Endothelial cell of umbilical vein (primary cell): Measurements from ENCODE around the gene IFNG. TPM values are rescaled to one million over a fixed set of nuclear protein-coding genes. Genes with fewer than 3 reads are reported as not detected.

ENCODE experiments used
- BruUV-seq: library from RNA; stranded (reverse); fragments of 400-500 nt; replicated peaks from 2 replicates; lab custom pipeline; 2021; lab: Mats Ljungman, UMichigan
- CTCF ChIA-PET: fragments of 300-600, 350-600 bp; sonication (Branson Sonifier 250); formaldehyde crosslinking; loops from one replicate; lab custom pipeline; 2021; ENCODE audit warnings: antibody characterized with exemption, inconsistent platforms; lab: Charles Lee
- POLR2A ChIA-PET: fragments of 300-600, 350-600 bp; sonication (Branson Sonifier 250); formaldehyde crosslinking; loops from one replicate; lab custom pipeline; 2021; ENCODE audit warnings: antibody characterized with exemption, inconsistent platforms; lab: Charles Lee
- DNase-seq: peaks from one replicate; pipeline ENCODE4 v3.0.0-alpha.2; 2011; ENCODE audit warnings: low read depth, low spot score
- FAIRE-seq: peaks from 2 replicates; lab custom pipeline; 2011; peaks lifted over from hg19 to GRCh38; lab: Jason Lieb, UNC
- H2AFZ ChIP-seq: 2 replicates; pipeline ENCODE4 v1.6.0; 2012; ENCODE audit warnings: low read depth, low read length, control low read depth, inconsistent platforms
- H3K27ac ChIP-seq: 2 replicates; pipeline ENCODE4 v1.5.1; 2011; ENCODE audit warnings: low read depth, mild to moderate bottlenecking, control low read depth, low read length, moderate library complexity; ENCODE audit not compliant: insufficient read depth
- H3K27me3 ChIP-seq, 2 experiments: 2 replicates each; pipeline versions ENCODE4 v1.6.0 to v1.6.1; 2011; ENCODE audit warnings: low read length in 2 of 2, mixed read lengths in 1 of 2; ENCODE audit not compliant: control insufficient read depth in 2 of 2, insufficient read depth in 2 of 2
- H3K36me3 ChIP-seq, 2 experiments: 2 replicates in 1 of 2; 3 replicates in 1 of 2; pipeline ENCODE4 v1.5.1; 2011; ENCODE audit warnings: low read length in 2 of 2, mild to moderate bottlenecking in 1 of 2, moderate library complexity in 1 of 2; ENCODE audit not compliant: control insufficient read depth in 2 of 2, insufficient read depth in 2 of 2; ENCODE audit errors: extremely low read depth in 1 of 2
- H3K4me1 ChIP-seq: 3 replicates; pipeline ENCODE4 v1.5.1; 2011; ENCODE audit warnings: mild to moderate bottlenecking, low read length; ENCODE audit not compliant: control insufficient read depth, insufficient read depth; ENCODE audit errors: extremely low read depth
- H3K4me2 ChIP-seq: 2 replicates; pipeline ENCODE4 v1.6.1; 2011; ENCODE audit warnings: low read length, control low read depth, mixed read lengths; ENCODE audit not compliant: insufficient read depth
- H3K4me3 ChIP-seq, 3 experiments: fragments of 200-600 bp in 1 of 3; sonication (generic), shearing (Covaris generic) in 1 of 3; replicated peaks in 1 of 3; 2 replicates each; pipeline ENCODE4 v1.5.1; 2011 to 2016; ENCODE audit warnings: control low read depth in 3 of 3, low read length in 3 of 3, mild to moderate bottlenecking in 2 of 3, inconsistent platforms in 1 of 3, low read depth in 1 of 3, moderate library complexity in 1 of 3; ENCODE audit not compliant: insufficient read depth in 1 of 3
- H3K79me2 ChIP-seq: 2 replicates; pipeline ENCODE4 v1.6.0; 2012; ENCODE audit warnings: low read length, inconsistent platforms; ENCODE audit not compliant: control insufficient read depth, insufficient read depth
- H3K9ac ChIP-seq: replicated peaks from 2 replicates; pipeline ENCODE3; 2011; ENCODE audit warnings: low read length, control low read depth; ENCODE audit not compliant: insufficient read depth; ENCODE audit errors: extremely low read depth
- H3K9me1 ChIP-seq: replicated peaks from 3 replicates; pipeline ENCODE4 v1.6.0; 2011; ENCODE audit warnings: mild to moderate bottlenecking, low read length; ENCODE audit not compliant: control insufficient read depth, insufficient read depth; ENCODE audit errors: extremely low read depth
- H3K9me3 ChIP-seq: replicated peaks from 2 replicates; pipeline ENCODE4 v1.5.1; 2012; ENCODE audit warnings: low read length, inconsistent platforms; ENCODE audit not compliant: control insufficient read depth, insufficient read depth
- H4K20me1 ChIP-seq: replicated peaks from 2 replicates; pipeline ENCODE3; 2011; ENCODE audit warnings: mild to moderate bottlenecking, low read length; ENCODE audit not compliant: control insufficient read depth, insufficient read depth; ENCODE audit errors: extremely low read depth
- EZH2 ChIP-seq: IDR thresholded peaks from 2 replicates; pipeline ENCODE4 v1.6.1; 2012; ENCODE audit warnings: borderline replicate concordance, low read depth, mild to moderate bottlenecking, moderate library complexity, low read length, inconsistent platforms; ENCODE audit not compliant: severe bottlenecking
- FOS ChIP-seq: IDR thresholded peaks from 2 replicates; pipeline ENCODE4 v1.6.1; 2011; ENCODE audit warnings: mild to moderate bottlenecking, low read length, moderate library complexity, borderline replicate concordance; ENCODE audit not compliant: insufficient read depth
- GATA2 ChIP-seq: IDR thresholded peaks from 2 replicates; pipeline ENCODE4 v1.7.0; 2011; ENCODE audit warnings: low read depth, mild to moderate bottlenecking, moderate library complexity, mixed read lengths, low read length; ENCODE audit not compliant: insufficient read length, insufficient read depth
- JUN ChIP-seq: IDR thresholded peaks from 2 replicates; pipeline ENCODE4 v1.6.1; 2011; ENCODE audit warnings: borderline replicate concordance, low read depth; ENCODE audit not compliant: insufficient read length, insufficient read depth
- MAX ChIP-seq: IDR thresholded peaks from 2 replicates; pipeline ENCODE4 v1.6.1; 2011; ENCODE audit not compliant: insufficient read depth, insufficient read length
- MYC ChIP-seq: IDR thresholded peaks from one replicate; pipeline ENCODE4 v1.6.1; 2011; ENCODE audit warnings: mild to moderate bottlenecking, low read depth, low read length
- POLR2A ChIP-seq: IDR thresholded peaks from 2 replicates; pipeline ENCODE4 v1.6.1; 2012; ENCODE audit warnings: low read depth, mild to moderate bottlenecking, control low read depth, low read length
- dilution Hi-C: fragments of 300-500 bp; cut with MboI; formaldehyde crosslinking; loops from one replicate; pipeline ENCODE4 v1.15.0; 2019; ENCODE audit warnings: low sequenced_read_pairs; ENCODE audit not compliant: extremely low pct_ligation_motif_present
- intact Hi-C: fragments of 100-400 bp; cut with micrococcal nuclease; formaldehyde crosslinking; loops from one replicate; pipeline ENCODE4 v1.10.0; 2022
- polyA plus RNA-seq, 4 experiments: library from polyadenylated mRNA; depleted of rRNA in 3 of 4; stranded (reverse) in 3 of 4; unstranded in 1 of 4; fragments of >200 nt; gene quantifications; 2 replicates each; pipeline versions ENCODE4 v1.2.1 to v1.2.3, GENCODE V29; 2011 to 2012; ENCODE audit warnings: missing spikeins in 1 of 4
- total RNA-seq: library from RNA; stranded (reverse); gene quantifications from 2 replicates; pipeline ENCODE4 v1.2.3, GENCODE V29; 2021
- TF ChIP-seq, protein P1 (sequence below), 2 donors: IDR thresholded peaks; 1 replicate in 1 of 2; 2 replicates in 1 of 2; pipeline ENCODE4 v1.5.1; 2011; ENCODE audit warnings: low read length in 2 of 2, mild to moderate bottlenecking in 2 of 2, moderate library complexity in 2 of 2, control low read depth in 1 of 2, inconsistent platforms in 1 of 2, low read depth in 1 of 2; ENCODE audit not compliant: insufficient read depth in 1 of 2; ENCODE audit errors: extremely low read depth in 1 of 2

Gene IFNG
- total and polyA plus RNA-seq, 2 donors (not counting 3 experiments of a cell fraction or from before 2014, with no cell fraction given) = not detected

- no peak for DNase-seq
- Histone ChIP-seq H3K9me1 (no peaks in the 10 kb centered on the region), H3K36me3 (no peaks in the 10 kb centered on the region), H3K79me2 (no peaks in the 10 kb centered on the region), H3K9me3 (no peaks in the 10 kb centered on the region), H3K4me2 (no peak overlapping the region), H3K9ac (no peak overlapping the region), H3K27me3 (peaks cover 0 to 2% of the 10 kb centered on the region in 2 experiments), H3K4me3 (no peak overlapping the region), H3K27ac (no peak overlapping the region), H3K4me1 (no peaks in the 10 kb centered on the region), H2AFZ (no peak overlapping the region), H4K20me1 (no peaks in the 10 kb centered on the region)
- no peak for FAIRE-seq
- CTCF ChIA-PET = no interaction called here
- no TSS peak for BruUV-seq
- POLR2A ChIA-PET = no interaction called here
- TF ChIP-seq FOS = no peak
- TF ChIP-seq POLR2A = no peak
- TF ChIP-seq, protein P1, sequence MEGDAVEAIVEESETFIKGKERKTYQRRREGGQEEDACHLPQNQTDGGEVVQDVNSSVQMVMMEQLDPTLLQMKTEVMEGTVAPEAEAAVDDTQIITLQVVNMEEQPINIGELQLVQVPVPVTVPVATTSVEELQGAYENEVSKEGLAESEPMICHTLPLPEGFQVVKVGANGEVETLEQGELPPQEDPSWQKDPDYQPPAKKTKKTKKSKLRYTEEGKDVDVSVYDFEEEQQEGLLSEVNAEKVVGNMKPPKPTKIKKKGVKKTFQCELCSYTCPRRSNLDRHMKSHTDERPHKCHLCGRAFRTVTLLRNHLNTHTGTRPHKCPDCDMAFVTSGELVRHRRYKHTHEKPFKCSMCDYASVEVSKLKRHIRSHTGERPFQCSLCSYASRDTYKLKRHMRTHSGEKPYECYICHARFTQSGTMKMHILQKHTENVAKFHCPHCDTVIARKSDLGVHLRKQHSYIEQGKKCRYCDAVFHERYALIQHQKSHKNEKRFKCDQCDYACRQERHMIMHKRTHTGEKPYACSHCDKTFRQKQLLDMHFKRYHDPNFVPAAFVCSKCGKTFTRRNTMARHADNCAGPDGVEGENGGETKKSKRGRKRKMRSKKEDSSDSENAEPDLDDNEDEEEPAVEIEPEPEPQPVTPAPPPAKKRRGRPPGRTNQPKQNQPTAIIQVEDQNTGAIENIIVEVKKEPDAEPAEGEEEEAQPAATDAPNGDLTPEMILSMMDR (IDR thresholded peaks at IDR 0.05; ENCODE audit: extremely low read depth in 1 of 2, insufficient read depth in 1 of 2, low read depth in 1 of 2, low read length in 2 of 2) = no peak
- TF ChIP-seq EZH2 = no peak
- TF ChIP-seq MYC = no peak
- TF ChIP-seq GATA2 = no peak
- no peak for TF ChIP-seq MAX
- TF ChIP-seq JUN = no peak
- dilution Hi-C loops = no loop called here
- intact Hi-C loops = no loop called here
These were observed 30.8 kb upstream of the IFNG start for GRCh38 chr12:68190301-68190700.
